Adrenal gland (tissue), 5 donors: ENCODE data around the gene LRCH1.

Source experiments
- CTCF ChIP-seq, 6 experiments: fragments of 450-650 bp in 4 of 6; fragments of 200-600 bp in 2 of 6; sonication (generic) in 1 of 6; IDR thresholded peaks; 1 replicate in 5 of 6; 2 replicates in 1 of 6; pipeline versions ENCODE4 v1.5.1 to v1.8.0; 2016 to 2021; ENCODE audit warnings: antibody characterized with exemption in 6 of 6, mild to moderate bottlenecking in 2 of 6, moderate library complexity in 1 of 6
- POLR2A ChIP-seq, 2 donors: fragments of 450-650 bp; IDR thresholded peaks; one replicate each; pipeline ENCODE4 v1.6.1; 2017; ENCODE audit warnings: antibody characterized with exemption in 2 of 2, mild to moderate bottlenecking in 2 of 2, moderate library complexity in 1 of 2
- donor health status: DM: no; HTN: no; CAD: no.

DNA sequence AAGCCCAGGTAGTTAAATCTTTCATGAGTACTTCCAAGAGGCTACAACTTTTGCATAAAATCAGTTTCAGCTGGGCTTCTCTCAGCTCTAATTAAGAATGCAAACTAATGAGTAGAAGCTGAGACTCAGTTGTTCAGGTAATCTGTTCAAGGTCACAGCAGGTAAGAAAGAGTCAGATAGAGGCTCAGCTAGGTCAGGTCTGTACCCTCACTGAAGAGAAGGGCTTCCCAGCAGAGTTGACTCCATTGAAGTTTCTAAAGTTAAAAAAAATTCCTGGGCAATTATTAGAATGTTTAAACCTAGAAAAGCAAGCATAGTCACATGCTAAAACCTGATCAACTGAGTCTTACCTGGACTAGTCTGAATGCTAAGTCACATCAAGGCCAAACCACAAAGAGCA is 201.8 kb downstream of the LRCH1 start:
- TF ChIP-seq CTCF (IDR thresholded peaks at IDR 0.05): no peak
- TF ChIP-seq POLR2A (IDR thresholded peaks at IDR 0.05): no peak
